H1 (cell line): ENCODE measurements around the gene SSBP3. TPM values are rescaled to one million over a fixed set of nuclear protein-coding genes. Genes with fewer than 3 reads are reported as not detected.

Experiments
- BCL11A ChIP-seq, 2 experiments: IDR thresholded peaks; one replicate each; pipeline ENCODE4 v1.6.1; 2011; ENCODE audit warnings: low read depth in 2 of 2, low read length in 2 of 2, mild to moderate bottlenecking in 2 of 2
- MAFK ChIP-seq: IDR thresholded peaks from 2 replicates; pipeline ENCODE4 v1.6.1; 2012; ENCODE audit warnings: low read depth, mild to moderate bottlenecking, improper control_type of control experiment, low read length
- TAF1 ChIP-seq: IDR thresholded peaks from 2 replicates; pipeline ENCODE4 v1.6.1; 2011; ENCODE audit warnings: mild to moderate bottlenecking, low read depth, low read length
- TBP ChIP-seq: IDR thresholded peaks from 2 replicates; pipeline ENCODE4 v1.6.1; 2011; ENCODE audit warnings: low read depth, low read length, improper control_type of control experiment
- polyA plus RNA-seq, 7 experiments: library from polyadenylated mRNA; depleted of rRNA in 3 of 7; stranded (reverse) in 5 of 7; unstranded in 2 of 7; fragments of >200 nt in 5 of 7; fragments of 200-250 nt in 2 of 7; gene quantifications; 1 replicate in 5 of 7; 2 replicates in 1 of 7; 4 replicates in 1 of 7; pipeline versions ENCODE4 v1.2.1 to v1.2.3, GENCODE V29; 2011 to 2013; ENCODE audit warnings: missing spikeins in 2 of 7, mixed read lengths in 2 of 7
- total RNA-seq: library from RNA; stranded (reverse); fragmentation: NEBNext Ultra II Directional; extraction: Animal tissue kit (Norgen Biotek cat#: 25700); gene quantifications from 2 replicates; pipeline ENCODE4 v1.2.1, GENCODE V29; 2021

Gene SSBP3
- total and polyA plus RNA-seq, 2 of the 8 experiments (the other 6 are each of a cell fraction or from before 2014, with no cell fraction given) = 99.7 to 133 TPM

- TF ChIP-seq TAF1 (no peak), MAFK (no peak), TBP (no peak), BCL11A (IDR thresholded peaks at IDR 0.05; ENCODE audit: low read depth in 2 of 2, low read length in 2 of 2) (no peak)
These were observed 198.9 kb downstream of the SSBP3 start (continued) for GRCh38 chr1:54207287-54207686.
